Upper lobe of right lung (tissue), 1 donor: Measurements from ENCODE around the gene SLITRK1. TPM values are rescaled to one million over a fixed set of nuclear protein-coding genes. Genes with fewer than 3 reads are reported as not detected.

Experiments
- ATAC-seq: fragments of 200-7000 bp; cut with Tn5 transposase; one replicate; pipeline ENCODE4 v1.9.1; 2020; ENCODE audit warnings: mild to moderate bottlenecking, moderate library complexity
- DNase-seq: peaks from one replicate; pipeline ENCODE4 v3.0.0-alpha.2; 2020
- H3K27ac ChIP-seq: fragments of 200-600 bp; one replicate; pipeline ENCODE4 v1.8.0; 2022
- H3K27me3 ChIP-seq: fragments of 200-600 bp; one replicate; pipeline ENCODE4 v1.8.0; 2022; ENCODE audit warnings: mild to moderate bottlenecking
- H3K36me3 ChIP-seq: fragments of 200-600 bp; one replicate; pipeline ENCODE4 v1.8.0; 2022
- H3K4me1 ChIP-seq: fragments of 200-600 bp; one replicate; pipeline ENCODE4 v1.8.0; 2022
- H3K4me3 ChIP-seq: fragments of 200-600 bp; one replicate; pipeline ENCODE4 v1.8.0; 2022; ENCODE audit warnings: mild to moderate bottlenecking
- H3K9me3 ChIP-seq: fragments of 200-600 bp; one replicate; pipeline ENCODE4 v1.8.0; 2022
- CTCF ChIP-seq: fragments of 200-600 bp; IDR thresholded peaks from one replicate; pipeline ENCODE4 v1.8.0; 2022; ENCODE audit warnings: antibody characterized with exemption
- intact Hi-C: fragments of 100-400 bp; cut with DNase I; formaldehyde crosslinking; loops from one replicate; pipeline ENCODE4 v1.11.0; 2022
- total RNA-seq: library from RNA; stranded (reverse); fragmentation: NEBNext Ultra II Directional; extraction: Animal tissue kit (Norgen Biotek cat#: 25700); gene quantifications from one replicate; pipeline ENCODE4 v1.2.1, GENCODE V29; 2021
- donor health status: DM: no; HTN: yes; CAD: no; lungs with severe emphysema.

SLITRK1 gene
- total RNA-seq, 1 donor from 2014 or later: not detected

DNA sequence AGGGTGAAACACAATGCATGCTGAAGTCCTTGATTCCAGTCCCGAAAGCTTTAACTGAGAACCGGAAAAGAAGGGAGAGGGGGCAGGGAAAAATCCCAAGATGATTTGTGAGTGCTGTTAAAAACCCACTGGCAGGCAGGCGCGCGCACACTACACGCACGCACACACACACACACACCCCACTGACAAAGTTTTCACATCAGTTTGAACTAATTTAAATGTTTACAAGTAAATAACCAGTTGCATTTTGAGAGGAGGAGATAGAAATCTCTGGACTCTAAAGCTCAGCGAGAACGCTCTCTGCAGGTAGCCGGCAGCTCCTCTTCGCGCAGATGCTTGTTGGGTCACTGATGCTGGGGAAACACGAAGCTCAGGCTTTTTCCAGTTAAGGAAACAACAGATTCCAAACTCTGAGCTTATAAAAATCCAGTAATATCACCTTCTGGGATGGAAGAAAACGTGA, 818 bp upstream of the SLITRK1 start:
- Histone ChIP-seq H3K4me1 (no peaks in the 10 kb centered on the region), H3K27me3 (peaks cover 45% of the 10 kb centered on the region), H3K9me3 (no peaks in the 10 kb centered on the region), H3K4me3 (no peak overlapping the region), H3K36me3 (no peaks in the 10 kb centered on the region), H3K27ac (no peak overlapping the region)
- TF ChIP-seq CTCF: no peak
- ATAC-seq (no peak), DNase-seq (no peak)
- intact Hi-C loops: no loop called here

DNA sequence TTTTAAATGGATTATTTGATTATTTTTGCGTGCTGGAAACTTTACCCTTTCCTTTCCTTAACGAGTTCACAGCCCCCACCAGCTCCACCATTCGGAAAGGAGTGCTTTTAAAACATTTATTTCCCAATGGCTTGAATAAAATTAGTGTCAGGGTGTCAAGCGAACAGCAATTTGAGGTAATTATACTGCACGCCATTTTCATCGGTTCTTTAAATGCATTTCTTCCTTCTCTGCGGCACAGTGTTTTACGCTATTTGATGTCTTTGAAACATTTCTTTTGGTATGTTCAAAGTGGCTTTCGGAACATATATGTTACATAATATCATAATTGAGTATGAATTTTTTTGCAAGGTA, 309 bp upstream of the SLITRK1 start:
- no peak for DNase-seq
- intact Hi-C loops: no loop called here
- Histone ChIP-seq H3K9me3 (no peaks in the 10 kb centered on the region), H3K27ac (no peak overlapping the region), H3K4me3 (no peak overlapping the region), H3K4me1 (no peaks in the 10 kb centered on the region), H3K27me3 (peaks cover 49% of the 10 kb centered on the region), H3K36me3 (no peaks in the 10 kb centered on the region)
- no peak for ATAC-seq
- TF ChIP-seq CTCF: no peak

DNA sequence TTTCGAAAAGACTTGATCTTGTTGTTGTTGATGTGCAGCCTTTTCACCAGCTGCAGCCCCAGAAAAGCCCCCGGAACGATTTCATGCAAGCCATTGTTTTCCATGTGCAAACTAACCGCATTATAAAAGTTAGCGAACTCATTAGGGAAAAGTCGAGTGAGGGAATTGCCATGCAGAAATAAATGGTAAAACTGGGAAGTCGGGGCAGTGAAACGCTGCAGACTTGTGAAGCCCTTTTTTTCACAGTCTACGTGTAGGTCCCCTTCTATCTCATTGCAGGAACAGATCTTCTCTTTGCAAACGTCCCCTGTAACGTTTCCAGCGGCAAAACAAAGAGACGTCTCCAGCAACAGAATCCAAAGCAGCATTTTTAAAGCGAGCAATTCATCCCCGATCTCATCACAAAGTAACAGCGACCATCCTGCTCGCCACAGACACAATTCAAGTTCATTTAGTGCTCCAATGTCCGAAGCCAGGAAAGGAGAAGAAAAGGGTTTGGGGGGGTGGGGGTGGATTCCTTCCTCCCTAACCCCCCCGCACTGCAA, 1.1 kb downstream of the SLITRK1 start:
- Histone ChIP-seq H3K27ac (no peak overlapping the region), H3K9me3 (no peaks in the 10 kb centered on the region), H3K4me1 (no peaks in the 10 kb centered on the region), H3K36me3 (no peaks in the 10 kb centered on the region), H3K27me3 (peaks cover 49% of the 10 kb centered on the region), H3K4me3 (no peak overlapping the region)
- intact Hi-C loops: no loop called here
- TF ChIP-seq CTCF: no peak
- DNase-seq: no peak
- no peak for ATAC-seq

DNA sequence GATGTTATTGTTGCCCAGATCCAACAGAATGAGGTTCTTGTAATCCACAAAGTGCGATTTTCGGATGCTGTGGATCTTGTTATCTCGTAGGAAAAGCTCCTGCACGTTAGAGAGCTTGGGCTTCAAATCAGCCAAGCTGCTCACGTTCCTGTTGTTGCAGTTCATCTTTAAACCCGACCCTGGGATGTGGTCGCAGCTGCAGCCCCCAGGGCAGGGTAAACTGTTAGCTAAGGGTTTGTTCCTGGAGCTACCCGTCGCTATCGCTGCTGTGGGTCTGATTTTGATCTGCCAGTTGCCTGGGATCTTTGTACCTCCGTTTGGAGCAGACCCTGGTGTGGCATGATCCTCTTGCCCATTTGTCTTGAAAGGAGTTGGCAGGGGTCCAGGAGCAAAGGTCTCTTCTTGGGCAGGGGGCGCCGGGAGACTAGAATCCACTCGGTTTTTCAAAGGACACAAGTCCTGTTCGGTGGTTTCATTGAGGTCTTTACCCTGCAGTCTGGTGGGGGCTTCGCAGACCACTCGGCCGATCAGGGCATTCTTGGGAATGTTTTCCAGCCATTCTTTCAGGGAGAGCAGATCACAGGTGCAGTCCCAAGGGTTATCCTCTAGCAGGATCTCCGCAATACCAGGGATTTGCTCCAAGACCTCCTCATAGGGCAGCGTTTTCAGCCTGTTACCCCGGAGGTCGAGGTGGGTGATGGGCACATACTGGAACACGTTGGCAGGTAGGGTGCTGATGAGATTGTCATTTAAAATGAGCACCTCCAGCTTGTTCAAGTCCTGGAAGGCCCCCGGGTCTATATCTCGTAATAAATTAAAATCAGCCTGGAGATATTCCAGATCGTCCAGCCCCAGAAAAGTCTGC, 1.8 kb downstream of the SLITRK1 start:
- Histone ChIP-seq H3K27me3 (peaks cover 49% of the 10 kb centered on the region), H3K9me3 (no peaks in the 10 kb centered on the region), H3K4me3 (no peak overlapping the region), H3K27ac (no peak overlapping the region), H3K4me1 (no peaks in the 10 kb centered on the region), H3K36me3 (no peaks in the 10 kb centered on the region)
- DNase-seq (no peak), ATAC-seq (no peak)
- intact Hi-C loops: no loop called here
- no peak for TF ChIP-seq CTCF

GRCh38 chr13:83879431-83880171, 2.7 kb downstream of the SLITRK1 start:
- ATAC-seq (no peak), DNase-seq (no peak)
- Histone ChIP-seq H3K9me3 (no peaks in the 10 kb centered on the region), H3K4me1 (no peaks in the 10 kb centered on the region), H3K27ac (no peak overlapping the region), H3K36me3 (no peaks in the 10 kb centered on the region), H3K4me3 (no peak overlapping the region), H3K27me3 (peaks cover 49% of the 10 kb centered on the region)
- intact Hi-C loops: no loop called here
- no peak for TF ChIP-seq CTCF
